H1 (cell line): ENCODE data around the gene TEK. TPM values are rescaled to one million over a fixed set of nuclear protein-coding genes. Genes with fewer than 3 reads are reported as not detected.

Experiments used
- CTCF ChIA-PET: fragments of 300-600 bp; sonication (Branson Sonifier 250); formaldehyde crosslinking; loops from one replicate; lab custom pipeline; 2021; ENCODE audit not compliant: partially characterized antibody; lab: Charles Lee
- POLR2A ChIA-PET: fragments of 300-600 bp; sonication (Branson Sonifier 250); formaldehyde crosslinking; loops from one replicate; lab custom pipeline; 2021; ENCODE audit warnings: inconsistent platforms; ENCODE audit not compliant: partially characterized antibody; lab: Charles Lee
- DNase-seq, 2 experiments: peaks; one replicate each; pipeline versions ENCODE4 v3.0.0 to v3.0.0-alpha.2; 2010 to 2022; ENCODE audit warnings: low spot score in 2 of 2, low read depth in 1 of 2, mixed read lengths in 1 of 2
- FAIRE-seq: peaks from 2 replicates; lab custom pipeline; 2011; peaks lifted over from hg19 to GRCh38; lab: Jason Lieb, UNC
- H2AFZ ChIP-seq: 2 replicates; pipeline ENCODE4 v1.8.1; 2012; ENCODE audit warnings: low read length, inconsistent platforms
- H2AK5ac ChIP-seq: 2 replicates; pipeline ENCODE4 v1.6.1; 2013; ENCODE audit warnings: low read depth, low read length
- H2BK120ac ChIP-seq: replicated peaks from 2 replicates; pipeline ENCODE3; 2013; ENCODE audit warnings: low read depth, low read length, inconsistent platforms
- H2BK12ac ChIP-seq: 2 replicates; pipeline ENCODE4 v1.6.1; 2013; ENCODE audit warnings: low read depth, low read length
- H2BK15ac ChIP-seq: 2 replicates; pipeline ENCODE4 v1.6.1; 2013; ENCODE audit warnings: low read length
- H2BK20ac ChIP-seq: 2 replicates; pipeline ENCODE4 v1.6.1; 2013; ENCODE audit warnings: low read length
- H2BK5ac ChIP-seq: 2 replicates; pipeline ENCODE4 v1.6.1; 2013; ENCODE audit warnings: low read depth, low read length
- H3K14ac ChIP-seq: 2 replicates; pipeline ENCODE4 v1.6.1; 2013; ENCODE audit warnings: inconsistent platforms; ENCODE audit not compliant: insufficient read length
- H3K18ac ChIP-seq: 2 replicates; pipeline ENCODE4 v1.6.1; 2013; ENCODE audit warnings: low read length; ENCODE audit errors: extremely low read depth
- H3K23ac ChIP-seq: 2 replicates; pipeline ENCODE4 v1.6.1; 2013; ENCODE audit warnings: inconsistent platforms; ENCODE audit not compliant: insufficient read length
- H3K23me2 ChIP-seq: 2 replicates; pipeline ENCODE4 v1.6.1; 2013; ENCODE audit warnings: low read depth, low read length
- H3K27ac ChIP-seq: 2 replicates; pipeline ENCODE4 v1.6.1; 2011; ENCODE audit warnings: low read depth, low read length, inconsistent platforms
- H3K27me3 ChIP-seq, 4 experiments: replicated peaks in 1 of 4; 1 replicate in 1 of 4; 2 replicates in 3 of 4; pipeline versions ENCODE4 v1.6.1 to v1.8.1; 2011 to 2013; ENCODE audit warnings: low read length in 3 of 4, mild to moderate bottlenecking in 3 of 4, inconsistent platforms in 2 of 4, mixed read lengths in 2 of 4, moderate library complexity in 1 of 4; ENCODE audit not compliant: control insufficient read depth in 3 of 4, insufficient read depth in 3 of 4; ENCODE audit errors: extremely low read depth in 1 of 4
- H3K36me3 ChIP-seq, 4 experiments: 2 replicates each; pipeline versions ENCODE4 v1.6.1 to v1.8.1; 2011 to 2013; ENCODE audit warnings: mild to moderate bottlenecking in 4 of 4, low read length in 3 of 4, moderate library complexity in 2 of 4, control low read depth in 1 of 4, inconsistent platforms in 1 of 4; ENCODE audit not compliant: insufficient read depth in 4 of 4, control insufficient read depth in 2 of 4
- H3K4ac ChIP-seq: replicated peaks from 2 replicates; pipeline ENCODE3; 2013; ENCODE audit warnings: low read length, low read depth, mixed read lengths, inconsistent platforms; ENCODE audit not compliant: insufficient read length
- H3K4me1 ChIP-seq, 4 experiments: replicated peaks in 1 of 4; 1 replicate in 1 of 4; 2 replicates in 3 of 4; pipeline versions ENCODE4 v1.6.1 to v1.8.1; 2011 to 2013; ENCODE audit warnings: low read length in 3 of 4, inconsistent platforms in 2 of 4, mixed read lengths in 1 of 4; ENCODE audit not compliant: insufficient read depth in 4 of 4, control insufficient read depth in 3 of 4
- H3K4me2 ChIP-seq, 2 experiments: 2 replicates each; pipeline versions ENCODE4 v1.6.1 to v1.8.1; 2011 to 2013; ENCODE audit warnings: low read depth in 2 of 2, low read length in 2 of 2, control low read depth in 1 of 2, inconsistent platforms in 1 of 2, mild to moderate bottlenecking in 1 of 2; ENCODE audit not compliant: insufficient read depth in 1 of 2
- H3K4me3 ChIP-seq, 4 experiments: fragments of 200-600, 300-600 bp in 1 of 4; sonication (generic), shearing (Covaris generic), sonication (Bioruptor Twin) in 1 of 4; 2 replicates each; pipeline versions ENCODE4 v1.5.1 to v1.8.1; 2011 to 2016; ENCODE audit warnings: low read length in 4 of 4, low read depth in 3 of 4, control low read depth in 2 of 4, inconsistent platforms in 2 of 4, mild to moderate bottlenecking in 2 of 4, mixed read lengths in 1 of 4, moderate library complexity in 1 of 4; ENCODE audit not compliant: insufficient read depth in 2 of 4; ENCODE audit errors: extremely low read depth in 1 of 4
- H3K56ac ChIP-seq: replicated peaks from 2 replicates; pipeline ENCODE3; 2013; ENCODE audit warnings: low read depth, mild to moderate bottlenecking, mixed read lengths, low read length, inconsistent platforms; ENCODE audit not compliant: insufficient read length
- H3K79me1 ChIP-seq: 2 replicates; pipeline ENCODE4 v1.6.1; 2013; ENCODE audit warnings: low read depth, low read length, control low read depth
- H3K79me2 ChIP-seq, 2 experiments: 2 replicates each; pipeline versions ENCODE4 v1.6.1 to v1.8.1; 2012 to 2013; ENCODE audit warnings: low read length in 2 of 2, mild to moderate bottlenecking in 2 of 2, inconsistent platforms in 1 of 2; ENCODE audit not compliant: insufficient read depth in 2 of 2, control insufficient read depth in 1 of 2
- H3K9ac ChIP-seq, 4 experiments: replicated peaks in 1 of 4; 1 replicate in 1 of 4; 2 replicates in 3 of 4; pipeline versions ENCODE4 v1.6.1 to v1.8.1; 2011 to 2013; ENCODE audit warnings: low read depth in 3 of 4, low read length in 3 of 4, control low read depth in 2 of 4, mild to moderate bottlenecking in 2 of 4, moderate library complexity in 2 of 4, inconsistent platforms in 1 of 4; ENCODE audit errors: extremely low read depth in 1 of 4
- H3K9me3 ChIP-seq, 2 experiments: 2 replicates each; pipeline versions ENCODE4 v1.6.1 to v1.8.1; 2012 to 2013; ENCODE audit warnings: mild to moderate bottlenecking in 2 of 2, moderate library complexity in 2 of 2, control low read depth in 1 of 2, inconsistent platforms in 1 of 2, low read depth in 1 of 2, low read length in 1 of 2, mixed read lengths in 1 of 2; ENCODE audit not compliant: insufficient read depth in 2 of 2
- H4K20me1 ChIP-seq, 2 experiments: replicated peaks in 1 of 2; 2 replicates each; pipeline versions ENCODE3 to v1.8.1; 2011 to 2013; ENCODE audit warnings: inconsistent platforms in 2 of 2, low read length in 2 of 2, mild to moderate bottlenecking in 1 of 2; ENCODE audit not compliant: insufficient read depth in 2 of 2, control insufficient read depth in 1 of 2
- H4K5ac ChIP-seq: 2 replicates; pipeline ENCODE4 v1.6.1; 2013; ENCODE audit warnings: low read length, low read depth, mixed read lengths, inconsistent platforms; ENCODE audit not compliant: insufficient read length
- H4K8ac ChIP-seq: 2 replicates; pipeline ENCODE4 v1.8.0; 2013; ENCODE audit warnings: mild to moderate bottlenecking, moderate library complexity, low read length, inconsistent platforms; ENCODE audit not compliant: insufficient read depth; ENCODE audit errors: extremely low read depth
- H4K91ac ChIP-seq: replicated peaks from 2 replicates; pipeline ENCODE3; 2013; ENCODE audit warnings: low read length, mixed read lengths, inconsistent platforms; ENCODE audit not compliant: insufficient read length
- ATF3 ChIP-seq: IDR thresholded peaks from 2 replicates; pipeline ENCODE4 v1.6.1; 2011; ENCODE audit warnings: low read depth, mild to moderate bottlenecking, low read length; ENCODE audit not compliant: insufficient read depth
- CBX8 ChIP-seq: fragments of 300-800, 300-1000 bp; sonication (generic); IDR thresholded peaks from 2 replicates; pipeline ENCODE4 v1.7.1; 2016; ENCODE audit warnings: low read depth, low read length, borderline replicate concordance
- CEBPB ChIP-seq: IDR thresholded peaks from 2 replicates; pipeline ENCODE4 v1.6.1; 2012; ENCODE audit warnings: low read depth, low read length
- CHD1 ChIP-seq: IDR thresholded peaks from 2 replicates; pipeline ENCODE4 v1.6.1; 2012; ENCODE audit warnings: low read depth, low read length, improper control_type of control experiment
- CHD2 ChIP-seq: IDR thresholded peaks from 2 replicates; pipeline ENCODE4 v1.6.1; 2012; ENCODE audit warnings: low read length, improper control_type of control experiment
- EP300 ChIP-seq, 2 experiments: IDR thresholded peaks; 1 replicate in 1 of 2; 2 replicates in 1 of 2; pipeline ENCODE4 v1.6.1; 2011 to 2012; ENCODE audit warnings: low read depth in 2 of 2, low read length in 2 of 2, mild to moderate bottlenecking in 2 of 2, borderline replicate concordance in 1 of 2, inconsistent platforms in 1 of 2, moderate library complexity in 1 of 2
- EZH2 ChIP-seq: fragments of 200-600 bp; sonication (generic); IDR thresholded peaks from 2 replicates; pipeline ENCODE4 v1.7.1; 2012; ENCODE audit warnings: low read depth, mild to moderate bottlenecking, moderate library complexity, low read length, inconsistent platforms; ENCODE audit not compliant: severe bottlenecking
- MAX ChIP-seq: IDR thresholded peaks from 2 replicates; pipeline ENCODE4 v1.6.1; 2012; ENCODE audit warnings: inconsistent platforms
- SP4 ChIP-seq: IDR thresholded peaks from 2 replicates; pipeline ENCODE4 v1.6.1; 2012; ENCODE audit warnings: low read length, inconsistent platforms
- TEAD4 ChIP-seq: IDR thresholded peaks from 2 replicates; pipeline ENCODE4 v1.6.1; 2012; ENCODE audit warnings: low read depth, low read length, inconsistent platforms, mixed read lengths
- WGBS, 2 experiments: shearing (Covaris generic) in 1 of 2; methylation state at CpG; one replicate each; pipeline versions ENCODE4 v1.1.6 to v1.1.7; 2013 to 2015; ENCODE audit warnings: low lambda C conversion rate in 2 of 2, mixed read lengths in 2 of 2, inconsistent platforms in 1 of 2, low coverage in 1 of 2, missing lambda C conversion rate in 1 of 2; ENCODE audit not compliant: insufficient replicate concordance in 2 of 2, insufficient coverage in 1 of 2, insufficient read length in 1 of 2; ENCODE audit errors: extremely low coverage in 1 of 2, missing lambda C conversion rate in 1 of 2; 5-methylcytosine and 5-hydroxymethylcytosine counted together
- polyA plus RNA-seq, 7 experiments: library from polyadenylated mRNA; depleted of rRNA in 3 of 7; stranded (reverse) in 5 of 7; unstranded in 2 of 7; fragments of >200 nt in 5 of 7; fragments of 200-250 nt in 2 of 7; gene quantifications; 1 replicate in 5 of 7; 2 replicates in 1 of 7; 4 replicates in 1 of 7; pipeline versions ENCODE4 v1.2.1 to v1.2.3, GENCODE V29; 2011 to 2013; ENCODE audit warnings: missing spikeins in 2 of 7, mixed read lengths in 2 of 7
- total RNA-seq: library from RNA; stranded (reverse); fragmentation: NEBNext Ultra II Directional; extraction: Animal tissue kit (Norgen Biotek cat#: 25700); gene quantifications from 2 replicates; pipeline ENCODE4 v1.2.1, GENCODE V29; 2021
- TF ChIP-seq, protein P1 (sequence below): IDR thresholded peaks from 2 replicates; pipeline ENCODE4 v1.6.1; 2012; ENCODE audit warnings: inconsistent platforms

The TEK gene
- total and polyA plus RNA-seq, 2 of the 8 experiments (the other 6 are each of a cell fraction or from before 2014, with no cell fraction given), result 11.0 to 35.8 TPM

DNA sequence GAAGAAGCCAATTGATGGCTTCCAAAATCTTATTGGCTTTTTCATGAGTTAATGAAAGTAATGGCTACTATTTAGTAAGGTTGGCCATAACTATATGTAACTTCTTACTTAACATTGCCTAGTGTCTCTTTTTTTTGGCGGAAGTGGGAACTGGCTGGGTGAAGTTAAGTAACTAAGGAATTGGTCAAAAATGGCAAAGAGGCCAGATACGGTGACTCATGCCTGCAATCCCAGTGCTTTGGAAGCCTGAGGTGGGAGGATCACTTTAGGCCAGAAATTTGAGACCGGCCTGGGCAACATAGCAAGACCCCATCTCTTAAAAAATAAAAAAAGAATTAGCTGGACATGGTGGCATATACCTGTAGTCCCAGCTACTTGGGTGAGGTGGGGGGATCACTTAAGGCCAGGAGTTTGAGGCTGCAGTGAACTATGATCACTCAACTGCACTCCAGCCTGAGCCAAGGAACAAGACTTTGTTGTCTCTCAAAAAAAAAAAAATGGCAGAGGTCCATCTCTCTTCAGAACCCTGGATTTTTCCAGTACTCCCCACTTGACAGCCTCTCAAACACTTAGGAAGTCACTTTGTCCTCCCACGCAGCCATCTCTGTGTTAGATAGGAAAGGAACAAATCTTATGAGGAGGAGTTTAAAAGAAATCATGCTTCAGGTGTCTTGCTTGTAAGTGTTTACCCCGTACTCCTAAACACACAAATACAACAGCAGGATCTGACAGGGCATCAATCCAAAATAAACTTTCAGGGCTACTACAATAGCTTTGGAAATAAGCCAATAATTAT lies 75.7 kb downstream of the TEK start:
- Histone ChIP-seq H3K23me2 (no peaks in the 10 kb centered on the region), H3K4me1 (no peaks in the 10 kb centered on the region), H4K91ac (no peak overlapping the region), H3K4ac (no peak overlapping the region), H2BK20ac (no peak overlapping the region), H3K9me3 (no peaks in the 10 kb centered on the region), H3K36me3 (peaks cover 0 to 4% (median 2%) of the 10 kb centered on the region in 4 experiments; a peak in 3 of 8 replicates), H2BK5ac (no peak overlapping the region), H3K56ac (no peak overlapping the region), H2AK5ac (no peak overlapping the region), H2BK120ac (no peak overlapping the region), H2BK12ac (no peak overlapping the region), H3K4me3 (no peak overlapping the region), H4K8ac (no peak overlapping the region), H3K18ac (no peak overlapping the region), H3K4me2 (no peak overlapping the region), H3K27me3 (no peaks in the 10 kb centered on the region), H4K5ac (no peak overlapping the region), H4K20me1 (no peaks in the 10 kb centered on the region), H3K27ac (no peak overlapping the region), H2AFZ (no peak overlapping the region), H2BK15ac (no peak overlapping the region), H3K9ac (no peak overlapping the region), H3K79me2 (no peaks in the 10 kb centered on the region), H3K14ac (no peak overlapping the region), H3K23ac (no peak overlapping the region), H3K79me1 (no peaks in the 10 kb centered on the region)
- no peak for FAIRE-seq
- DNase-seq, result no peak
- ChIA-PET CTCF (no interaction called here), POLR2A (no interaction called here)
- WGBS, 2 experiments, result 73% methylated on average over 5 of the region's 5 CpGs; no CpG with 5 or more reads in 1 of the 2 experiments
- TF ChIP-seq CHD1 (no peak), ATF3 (no peak), CEBPB (no peak), EP300 (IDR thresholded peaks at IDR 0.05; ENCODE audit: borderline replicate concordance in 1 of 2, low read depth in 2 of 2, low read length in 2 of 2) (no peak), EZH2 (no peak), CHD2 (no peak), CBX8 (no peak), MAX (no peak), SP4 (no peak), TEAD4 (no peak)
- TF ChIP-seq, protein P1, sequence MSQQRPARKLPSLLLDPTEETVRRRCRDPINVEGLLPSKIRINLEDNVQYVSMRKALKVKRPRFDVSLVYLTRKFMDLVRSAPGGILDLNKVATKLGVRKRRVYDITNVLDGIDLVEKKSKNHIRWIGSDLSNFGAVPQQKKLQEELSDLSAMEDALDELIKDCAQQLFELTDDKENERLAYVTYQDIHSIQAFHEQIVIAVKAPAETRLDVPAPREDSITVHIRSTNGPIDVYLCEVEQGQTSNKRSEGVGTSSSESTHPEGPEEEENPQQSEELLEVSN, result no peak
